HepG2 (cell line): ENCODE data around the gene RAB6A.

Experiments
- EEA1 ChIP-seq: sonication (generic); formaldehyde crosslinking; IDR thresholded peaks from 2 replicates; pipeline ENCODE4 v1.5.1; 2020; ENCODE audit warnings: mild to moderate bottlenecking, missing genetic modification reagents, borderline replicate concordance
- ELF4 ChIP-seq: sonication (generic); formaldehyde crosslinking; IDR thresholded peaks from 2 replicates; pipeline ENCODE4 v1.5.0; 2020; ENCODE audit warnings: missing genetic modification reagents, mild to moderate bottlenecking, moderate library complexity, borderline replicate concordance
- EP300 ChIP-seq, 3 experiments: sonication (generic) in 1 of 3; formaldehyde crosslinking in 1 of 3; IDR thresholded peaks; 2 replicates each; pipeline versions ENCODE4 v1.5.1 to v1.6.1; 2011 to 2020; ENCODE audit warnings: low read depth in 2 of 3, low read length in 2 of 3, borderline replicate concordance in 1 of 3, improper control_type of control experiment in 1 of 3, mild to moderate bottlenecking in 1 of 3, missing genetic modification reagents in 1 of 3, moderate library complexity in 1 of 3
- EZH2 ChIP-seq: conservative IDR thresholded peaks from 2 replicates; pipeline ENCODE4 v1.6.1; 2012; ENCODE audit warnings: mild to moderate bottlenecking, low read depth, low read length, moderate library complexity
- MAFF ChIP-seq: IDR thresholded peaks from 2 replicates; pipeline ENCODE4 v1.6.1; 2011; ENCODE audit warnings: low read depth, low read length, improper control_type of control experiment
- MTERF4 ChIP-seq: sonication (generic); formaldehyde crosslinking; IDR thresholded peaks from 2 replicates; pipeline ENCODE4 v1.8.0; 2023; ENCODE audit warnings: mild to moderate bottlenecking, missing genetic modification reagents
- ZNF235 ChIP-seq: sonication (generic); formaldehyde crosslinking; IDR thresholded peaks from 2 replicates; pipeline ENCODE4 v1.8.1; 2023; ENCODE audit warnings: mild to moderate bottlenecking, missing genetic modification reagents, borderline replicate concordance
- ZNF747 ChIP-seq: sonication (generic); formaldehyde crosslinking; IDR thresholded peaks from 2 replicates; pipeline ENCODE4 v1.8.1; 2023; ENCODE audit warnings: missing genetic modification reagents, mild to moderate bottlenecking, borderline replicate concordance
- TF ChIP-seq, protein P1 (sequence below): sonication (generic); formaldehyde crosslinking; IDR thresholded peaks from 2 replicates; pipeline ENCODE4 v1.5.0; 2020; ENCODE audit warnings: mild to moderate bottlenecking, missing genetic modification reagents, moderate library complexity
- TF ChIP-seq, protein P2 (sequence below), 2 experiments: sonication (generic) in 1 of 2; formaldehyde crosslinking in 1 of 2; IDR thresholded peaks; 2 replicates each; pipeline versions ENCODE4 v1.5.1 to v1.6.1; 2011 to 2020; ENCODE audit warnings: borderline replicate concordance in 1 of 2, low read depth in 1 of 2, low read length in 1 of 2, mild to moderate bottlenecking in 1 of 2, missing genetic modification reagents in 1 of 2, moderate library complexity in 1 of 2

DNA sequence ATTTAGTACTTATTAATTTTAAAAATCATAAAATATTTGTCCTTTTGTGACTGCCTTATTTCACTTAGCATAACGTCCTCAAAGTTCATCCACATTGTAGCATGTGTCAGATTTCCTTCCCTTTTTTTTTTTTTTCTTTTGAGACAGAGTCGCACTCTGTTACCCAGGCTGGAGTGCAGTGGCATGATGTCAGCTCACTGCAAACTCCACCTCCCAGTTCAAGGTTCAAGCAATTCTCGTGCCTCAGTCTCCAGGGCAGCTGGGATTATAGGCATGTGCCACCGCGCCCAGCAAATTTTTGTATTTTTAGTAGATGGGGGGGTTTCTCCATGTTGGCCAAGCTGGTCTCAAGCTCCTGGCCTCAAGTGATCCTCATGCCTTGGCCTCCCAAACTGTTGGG lies 10.6 kb downstream of the RAB6A start:
- TF ChIP-seq MTERF4 (CRISPR knock-in tag) (no peak), ZNF235 (CRISPR knock-in tag) (no peak), MAFF (no peak), ZNF747 (CRISPR knock-in tag) (no peak), EEA1 (no peak), EP300 (IDR thresholded peaks at IDR 0.05; ENCODE audit: low read depth in 2 of 2, low read length in 2 of 2) (no peak), EP300 (CRISPR knock-in tag; IDR thresholded peaks at IDR 0.05; ENCODE audit: borderline replicate concordance) (no peak), ELF4 (no peak), EZH2 (no peak)
- TF ChIP-seq, protein P1, sequence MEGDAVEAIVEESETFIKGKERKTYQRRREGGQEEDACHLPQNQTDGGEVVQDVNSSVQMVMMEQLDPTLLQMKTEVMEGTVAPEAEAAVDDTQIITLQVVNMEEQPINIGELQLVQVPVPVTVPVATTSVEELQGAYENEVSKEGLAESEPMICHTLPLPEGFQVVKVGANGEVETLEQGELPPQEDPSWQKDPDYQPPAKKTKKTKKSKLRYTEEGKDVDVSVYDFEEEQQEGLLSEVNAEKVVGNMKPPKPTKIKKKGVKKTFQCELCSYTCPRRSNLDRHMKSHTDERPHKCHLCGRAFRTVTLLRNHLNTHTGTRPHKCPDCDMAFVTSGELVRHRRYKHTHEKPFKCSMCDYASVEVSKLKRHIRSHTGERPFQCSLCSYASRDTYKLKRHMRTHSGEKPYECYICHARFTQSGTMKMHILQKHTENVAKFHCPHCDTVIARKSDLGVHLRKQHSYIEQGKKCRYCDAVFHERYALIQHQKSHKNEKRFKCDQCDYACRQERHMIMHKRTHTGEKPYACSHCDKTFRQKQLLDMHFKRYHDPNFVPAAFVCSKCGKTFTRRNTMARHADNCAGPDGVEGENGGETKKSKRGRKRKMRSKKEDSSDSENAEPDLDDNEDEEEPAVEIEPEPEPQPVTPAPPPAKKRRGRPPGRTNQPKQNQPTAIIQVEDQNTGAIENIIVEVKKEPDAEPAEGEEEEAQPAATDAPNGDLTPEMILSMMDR (CRISPR knock-in tag), result no peak
- TF ChIP-seq, protein P2, sequence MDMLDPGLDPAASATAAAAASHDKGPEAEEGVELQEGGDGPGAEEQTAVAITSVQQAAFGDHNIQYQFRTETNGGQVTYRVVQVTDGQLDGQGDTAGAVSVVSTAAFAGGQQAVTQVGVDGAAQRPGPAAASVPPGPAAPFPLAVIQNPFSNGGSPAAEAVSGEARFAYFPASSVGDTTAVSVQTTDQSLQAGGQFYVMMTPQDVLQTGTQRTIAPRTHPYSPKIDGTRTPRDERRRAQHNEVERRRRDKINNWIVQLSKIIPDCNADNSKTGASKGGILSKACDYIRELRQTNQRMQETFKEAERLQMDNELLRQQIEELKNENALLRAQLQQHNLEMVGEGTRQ (IDR thresholded peaks at IDR 0.05; ENCODE audit: low read depth, low read length), result no peak
- TF ChIP-seq, protein P2 (CRISPR knock-in tag; IDR thresholded peaks at IDR 0.05; ENCODE audit: borderline replicate concordance), result no peak
